DOHH2 (cell line): Measurements from ENCODE around the gene CASP7.

Experiments
- EZH2phosphoT487 ChIP-seq: fragments of 200-600 bp; sonication (generic); IDR thresholded peaks from 2 replicates; pipeline ENCODE4 v1.6.1; 2017; ENCODE audit warnings: borderline replicate concordance, mild to moderate bottlenecking, antibody characterized with exemption, low read length, moderate library complexity, mixed read lengths
- TF ChIP-seq, protein P1 (sequence below): fragments of 200-600 bp; sonication (generic); IDR thresholded peaks from one replicate; pipeline ENCODE4 v1.5.1; 2014; ENCODE audit warnings: antibody characterized with exemption, mild to moderate bottlenecking, low read depth, low read length; ENCODE audit not compliant: poor library complexity, severe bottlenecking

DNA sequence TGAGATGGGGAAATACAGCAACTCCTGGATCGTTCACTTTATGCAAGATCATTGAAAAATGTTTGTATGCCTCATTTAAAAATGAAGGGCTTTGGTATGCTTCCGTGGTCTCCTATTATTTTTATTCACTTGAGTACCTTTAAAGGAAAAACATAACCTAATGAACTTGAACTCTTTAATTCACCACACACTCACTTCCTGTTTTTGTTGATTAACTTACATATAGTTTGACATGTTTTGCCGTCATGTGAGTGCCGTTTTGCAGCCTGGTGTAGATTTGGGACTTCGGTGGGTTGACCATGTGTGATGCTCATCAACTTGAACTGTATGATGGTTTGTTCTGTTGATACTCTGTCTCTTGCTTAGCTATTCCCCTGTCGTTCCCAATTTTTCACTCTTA is 28.9 kb downstream of the CASP7 start:
- TF ChIP-seq, protein P1, sequence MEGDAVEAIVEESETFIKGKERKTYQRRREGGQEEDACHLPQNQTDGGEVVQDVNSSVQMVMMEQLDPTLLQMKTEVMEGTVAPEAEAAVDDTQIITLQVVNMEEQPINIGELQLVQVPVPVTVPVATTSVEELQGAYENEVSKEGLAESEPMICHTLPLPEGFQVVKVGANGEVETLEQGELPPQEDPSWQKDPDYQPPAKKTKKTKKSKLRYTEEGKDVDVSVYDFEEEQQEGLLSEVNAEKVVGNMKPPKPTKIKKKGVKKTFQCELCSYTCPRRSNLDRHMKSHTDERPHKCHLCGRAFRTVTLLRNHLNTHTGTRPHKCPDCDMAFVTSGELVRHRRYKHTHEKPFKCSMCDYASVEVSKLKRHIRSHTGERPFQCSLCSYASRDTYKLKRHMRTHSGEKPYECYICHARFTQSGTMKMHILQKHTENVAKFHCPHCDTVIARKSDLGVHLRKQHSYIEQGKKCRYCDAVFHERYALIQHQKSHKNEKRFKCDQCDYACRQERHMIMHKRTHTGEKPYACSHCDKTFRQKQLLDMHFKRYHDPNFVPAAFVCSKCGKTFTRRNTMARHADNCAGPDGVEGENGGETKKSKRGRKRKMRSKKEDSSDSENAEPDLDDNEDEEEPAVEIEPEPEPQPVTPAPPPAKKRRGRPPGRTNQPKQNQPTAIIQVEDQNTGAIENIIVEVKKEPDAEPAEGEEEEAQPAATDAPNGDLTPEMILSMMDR = no peak
- TF ChIP-seq EZH2phosphoT487 = no peak
